HepG2 (cell line): ENCODE results near the gene PEPD. TPM values are rescaled to one million over a fixed set of nuclear protein-coding genes. Genes with fewer than 3 reads are reported as not detected.

Source experiments
- ATAC-seq: fragments of 200-7000 bp; cut with Tn5 transposase; 3 replicates; pipeline ENCODE4 v1.9.1; 2020; ENCODE audit warnings: mild to moderate bottlenecking, moderate library complexity
- BruUV-seq: library from RNA; stranded (reverse); fragments of 400-500 nt; replicated peaks from 2 replicates; lab custom pipeline; 2021; lab: Mats Ljungman, UMichigan
- CTCF ChIA-PET: fragments of 300-600 bp; formaldehyde crosslinking; extraction: SDS; loops from one replicate; lab custom pipeline; 2021; ENCODE audit warnings: low total read pairs, inconsistent platforms, low intra/inter-chr PET ratio; lab: Yijun Ruan, JAX
- POLR2A ChIA-PET: fragments of 350-600 bp; sonication (Branson Sonifier 250); formaldehyde crosslinking; loops from one replicate; lab custom pipeline; 2020; ENCODE audit warnings: antibody characterized with exemption, inconsistent platforms; lab: Yijun Ruan, JAX
- DNase-seq: peaks from one replicate; pipeline ENCODE4 v3.0.0-alpha.2; 2015; ENCODE audit warnings: low spot score
- FAIRE-seq: peaks from 3 replicates; lab custom pipeline; 2011; peaks lifted over from hg19 to GRCh38; lab: Jason Lieb, UNC
- H2AFZ ChIP-seq: one replicate; pipeline ENCODE4 v1.6.1; 2011; ENCODE audit warnings: low read length, inconsistent platforms
- H3K27ac ChIP-seq: fragments of 300-600 bp; 3 replicates; pipeline ENCODE4 v1.8.0; 2011; ENCODE audit warnings: mixed run types, mild to moderate bottlenecking, mixed read lengths, low read length, inconsistent platforms; ENCODE audit not compliant: insufficient read depth; ENCODE audit errors: extremely low read length
- H3K27me3 ChIP-seq, 2 experiments: fragments of 200-600 bp in 1 of 2; 2 replicates in 1 of 2; 3 replicates in 1 of 2; pipeline versions ENCODE4 v1.6.0 to v1.8.0; 2011; ENCODE audit warnings: low read length in 2 of 2, mild to moderate bottlenecking in 2 of 2, moderate library complexity in 2 of 2, inconsistent platforms in 1 of 2; ENCODE audit not compliant: insufficient read depth in 2 of 2, control insufficient read depth in 1 of 2
- H3K36me3 ChIP-seq, 2 experiments: fragments of 200-600 bp in 1 of 2; replicated peaks in 1 of 2; 2 replicates in 1 of 2; 3 replicates in 1 of 2; pipeline versions ENCODE4 v1.5.1 to v1.8.0; 2011; ENCODE audit warnings: low read length in 2 of 2, inconsistent platforms in 1 of 2; ENCODE audit not compliant: insufficient read depth in 2 of 2, control insufficient read depth in 1 of 2
- H3K4me1 ChIP-seq: 2 replicates; pipeline ENCODE4 v1.5.1; 2012; ENCODE audit warnings: low read length, inconsistent platforms; ENCODE audit not compliant: insufficient read depth
- H3K4me2 ChIP-seq: 2 replicates; pipeline ENCODE4 v1.6.0; 2011; ENCODE audit warnings: low read depth, low read length, inconsistent platforms
- H3K4me3 ChIP-seq, 3 experiments: fragments of 200-600 bp in 1 of 3; sonication (generic), shearing (Covaris generic) in 1 of 3; replicated peaks in 1 of 3; 2 replicates each; pipeline ENCODE4 v1.5.1; 2011 to 2016; ENCODE audit warnings: low read length in 3 of 3, inconsistent platforms in 2 of 3, low read depth in 2 of 3, mild to moderate bottlenecking in 2 of 3, control low read depth in 1 of 3, mixed read lengths in 1 of 3; ENCODE audit not compliant: insufficient read depth in 1 of 3
- H3K79me2 ChIP-seq: one replicate; pipeline ENCODE4 v1.6.1; 2011; ENCODE audit warnings: low read length, inconsistent platforms; ENCODE audit not compliant: insufficient read depth
- H3K9ac ChIP-seq: 2 replicates; pipeline ENCODE4 v1.6.0; 2011; ENCODE audit warnings: mild to moderate bottlenecking, low read depth, low read length, inconsistent platforms; ENCODE audit not compliant: insufficient read depth
- H3K9me3 ChIP-seq: 2 replicates; pipeline ENCODE4 v1.5.1; 2012; ENCODE audit warnings: mild to moderate bottlenecking, low read length
- H4K20me1 ChIP-seq: 2 replicates; pipeline ENCODE4 v1.6.0; 2011; ENCODE audit warnings: inconsistent platforms, mild to moderate bottlenecking, low read length, moderate library complexity; ENCODE audit not compliant: insufficient read depth
- CHD2 ChIP-seq: IDR thresholded peaks from 2 replicates; pipeline ENCODE4 v1.6.1; 2011; ENCODE audit warnings: low read depth, low read length, improper control_type of control experiment
- HDAC6 ChIP-seq: fragments of 200-600 bp; sonication (generic); IDR thresholded peaks from 2 replicates; pipeline ENCODE4 v1.7.0; 2017; ENCODE audit warnings: mild to moderate bottlenecking, antibody characterized with exemption, low read length, low read depth
- JUND ChIP-seq: sonication (generic); formaldehyde crosslinking; IDR thresholded peaks from 2 replicates; pipeline ENCODE4 v1.8.0; 2022; ENCODE audit warnings: mild to moderate bottlenecking, missing genetic modification reagents
- KLF6 ChIP-seq: IDR thresholded peaks from 2 replicates; pipeline ENCODE4 v1.8.0; 2016; ENCODE audit warnings: missing biosample characterization, missing genetic modification reagents
- NFKBIZ ChIP-seq: IDR thresholded peaks from 2 replicates; pipeline ENCODE4 v1.6.1; 2018; ENCODE audit warnings: missing genetic modification reagents, missing compliant biosample characterization
- RBM39 ChIP-seq: fragments of 200-400 bp; formaldehyde crosslinking; IDR thresholded peaks from one replicate; pipeline ENCODE4 v1.6.1; 2018; ENCODE audit warnings: antibody characterized with exemption, mild to moderate bottlenecking, low read depth, low read length; ENCODE audit not compliant: poor library complexity, severe bottlenecking
- SAP130 ChIP-seq: IDR thresholded peaks from 2 replicates; pipeline ENCODE4 v1.6.1; 2016; ENCODE audit warnings: low read depth
- SIX1 ChIP-seq: sonication (generic); formaldehyde crosslinking; IDR thresholded peaks from 2 replicates; pipeline ENCODE4 v1.4.0; 2020; ENCODE audit warnings: missing genetic modification reagents, borderline replicate concordance
- U2AF1 ChIP-seq: fragments of 200-400 bp; formaldehyde crosslinking; optimal IDR thresholded peaks from 2 replicates; pipeline ENCODE3; 2017; ENCODE audit warnings: mild to moderate bottlenecking, low read depth, low read length
- YY1 ChIP-seq: IDR thresholded peaks from 2 replicates; pipeline ENCODE4 v1.6.1; 2011; ENCODE audit warnings: low read length, low read depth, moderate library complexity, mild to moderate bottlenecking; ENCODE audit not compliant: insufficient read depth, insufficient replicate concordance
- ZBTB20 ChIP-seq: sonication (generic); formaldehyde crosslinking; IDR thresholded peaks from 2 replicates; pipeline ENCODE4 v1.8.1; 2023; ENCODE audit warnings: missing genetic modification reagents, low read depth, mild to moderate bottlenecking, borderline replicate concordance
- ZNF501 ChIP-seq: sonication (generic); formaldehyde crosslinking; IDR thresholded peaks from 2 replicates; pipeline ENCODE4 v1.5.1; 2020; ENCODE audit warnings: mild to moderate bottlenecking, moderate library complexity, missing genetic modification reagents
- ZNF557 ChIP-seq: sonication (generic); formaldehyde crosslinking; IDR thresholded peaks from 2 replicates; pipeline ENCODE4 v1.4.0; 2020; ENCODE audit warnings: missing genetic modification reagents
- ZNF883 ChIP-seq: sonication (generic); formaldehyde crosslinking; IDR thresholded peaks from 2 replicates; pipeline ENCODE4 v1.5.1; 2020; ENCODE audit warnings: mild to moderate bottlenecking, missing genetic modification reagents; ENCODE audit errors: not compliant biosample characterization
- WGBS: methylation state at CpG from one replicate; pipeline ENCODE4 v1.1.6; 2017; ENCODE audit warnings: low lambda C conversion rate; 5-methylcytosine and 5-hydroxymethylcytosine counted together
- in situ Hi-C: cut with HindIII; loops from 2 replicates; pipeline ENCODE4 v1.10.0; 2017; ENCODE audit warnings: low pct_unique_long_range_greater_than_20kb; ENCODE audit not compliant: extremely low pct_ligation_motif_present
- intact Hi-C: fragments of 100-400 bp; cut with micrococcal nuclease; formaldehyde crosslinking; loops from one replicate; pipeline ENCODE4 v1.10.0; 2022; ENCODE audit not compliant: unreplicated experiment
- polyA plus RNA-seq, 8 experiments: library from polyadenylated mRNA; depleted of rRNA in 3 of 8; stranded (reverse) in 7 of 8; unstranded in 1 of 8; fragments of >200 nt; fragmentation: Illumina TruSeq in 4 of 8; extraction: Trizol in 4 of 8; gene quantifications; 2 replicates each; pipeline versions ENCODE4 v1.2.1 to v1.2.3, GENCODE V29; 2011 to 2016; ENCODE audit warnings: low read depth in 4 of 8, missing spikeins in 1 of 8, mixed read lengths in 1 of 8; ENCODE audit not compliant: insufficient read depth in 1 of 8
- total RNA-seq, 5 experiments: library from RNA; depleted of rRNA; stranded (reverse); fragments of >200 nt; fragmentation: Illumina TruSeq; extraction: Trizol; gene quantifications; 2 replicates each; pipeline ENCODE4 v1.2.3, GENCODE V29; 2016; ENCODE audit warnings: low read depth in 1 of 5
- TF ChIP-seq, protein P1 (sequence below): sonication (generic); formaldehyde crosslinking; conservative IDR thresholded peaks from 2 replicates; pipeline ENCODE4 v1.8.1; 2023; ENCODE audit warnings: missing genetic modification reagents
- TF ChIP-seq, protein P2 (sequence below): sonication (generic); formaldehyde crosslinking; IDR thresholded peaks from 2 replicates; pipeline ENCODE4 v1.5.1; 2020; ENCODE audit warnings: missing genetic modification reagents, mild to moderate bottlenecking, borderline replicate concordance

Gene PEPD
- total and polyA plus RNA-seq, 2 of the 13 experiments (the other 11 are each of a cell fraction or from before 2014, with no cell fraction given) = 60.7 to 75.1 TPM

DNA sequence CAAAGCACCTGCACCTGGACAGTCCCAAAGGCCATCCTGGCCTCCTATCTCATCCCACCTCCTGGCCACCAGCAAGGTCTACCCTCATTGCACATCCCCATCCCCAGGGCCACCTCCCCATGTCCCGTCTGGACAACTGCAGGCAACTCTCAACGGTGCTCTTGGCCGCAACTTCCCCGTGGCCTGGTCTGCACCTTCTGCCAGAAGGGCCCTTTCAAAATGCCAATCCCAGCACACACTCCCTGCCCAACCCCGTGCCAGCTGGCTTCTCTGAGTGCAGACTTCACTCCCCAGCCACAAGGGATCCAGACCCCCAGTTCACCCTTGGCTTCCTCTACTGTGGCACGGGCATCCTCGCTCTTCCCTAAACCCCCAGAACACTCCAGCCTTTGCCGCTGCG is 8.2 kb downstream of the PEPD start:
- H3K4me2 ChIP-seq = no peak overlapping the region
- ChIA-PET POLR2A (no interaction called here), CTCF (no interaction called here)
- H3K27ac ChIP-seq = no peak overlapping the region
- H3K4me3 ChIP-seq = no peak overlapping the region
- no peaks in the 10 kb centered on the region; the same call in 1 of the 2 replicates for H4K20me1 ChIP-seq
- no peaks in the 10 kb centered on the region for H3K4me1 ChIP-seq
- H3K36me3 ChIP-seq = peaks cover 11 to 16% of the 10 kb centered on the region in 2 experiments; a peak in 4 of 5 replicates
- no peak overlapping the region for H3K9ac ChIP-seq
- peaks cover 31% of the 10 kb centered on the region for H3K79me2 ChIP-seq
- in situ Hi-C loops = no loop called here
- intact Hi-C loops = no loop called here
- WGBS = 96% methylated on average over 8 of the region's 9 CpGs
- FAIRE-seq (no peak), DNase-seq (no peak), ATAC-seq (no peak)
- no TSS peak for BruUV-seq
- no peaks in the 10 kb centered on the region for H3K27me3 ChIP-seq
- TF ChIP-seq SIX1 (no peak), KLF6 (CRISPR knock-in tag) (no peak), U2AF1 (no peak), SAP130 (CRISPR knock-in tag) (no peak), NFKBIZ (CRISPR knock-in tag) (no peak), ZNF883 (CRISPR knock-in tag) (no peak), JUND (no peak), YY1 (no peak)
- H3K9me3 ChIP-seq = no peaks in the 10 kb centered on the region
- H2AFZ ChIP-seq = no peak overlapping the region

DNA sequence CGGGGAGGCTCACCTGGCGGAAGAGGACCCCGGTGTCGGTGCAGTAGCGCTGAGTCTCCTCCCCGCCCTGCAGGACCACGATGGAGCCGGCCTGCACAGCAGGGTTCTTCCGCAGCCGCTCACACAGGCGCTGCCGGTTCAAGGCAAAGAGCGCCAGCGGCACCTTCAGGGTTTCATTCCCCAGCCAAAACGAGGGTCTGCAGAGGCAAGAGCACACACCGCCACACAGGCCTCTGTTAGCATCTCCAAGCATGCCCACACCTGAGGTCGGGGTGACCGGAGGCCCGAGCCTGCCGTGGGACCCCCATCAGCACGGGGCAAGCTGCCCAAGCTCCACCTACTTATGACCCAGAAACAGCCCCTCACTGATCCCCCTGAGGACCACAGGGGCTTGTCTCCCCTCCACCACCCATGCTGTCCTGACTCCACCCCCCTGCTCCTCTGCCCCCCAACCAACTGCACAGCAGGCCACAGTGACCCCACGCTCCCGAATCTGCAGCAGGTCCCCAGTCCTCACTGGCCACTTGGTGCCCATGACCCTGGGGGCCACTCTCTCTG is 8.9 kb downstream of the PEPD start:
- no peaks in the 10 kb centered on the region for H3K9me3 ChIP-seq
- no peak for TF ChIP-seq RBM39
- TF ChIP-seq ZNF501 (CRISPR knock-in tag) = no peak
- no peak for TF ChIP-seq CHD2
- no peak for TF ChIP-seq HDAC6
- no peak for TF ChIP-seq ZNF557
- TF ChIP-seq, protein P1, sequence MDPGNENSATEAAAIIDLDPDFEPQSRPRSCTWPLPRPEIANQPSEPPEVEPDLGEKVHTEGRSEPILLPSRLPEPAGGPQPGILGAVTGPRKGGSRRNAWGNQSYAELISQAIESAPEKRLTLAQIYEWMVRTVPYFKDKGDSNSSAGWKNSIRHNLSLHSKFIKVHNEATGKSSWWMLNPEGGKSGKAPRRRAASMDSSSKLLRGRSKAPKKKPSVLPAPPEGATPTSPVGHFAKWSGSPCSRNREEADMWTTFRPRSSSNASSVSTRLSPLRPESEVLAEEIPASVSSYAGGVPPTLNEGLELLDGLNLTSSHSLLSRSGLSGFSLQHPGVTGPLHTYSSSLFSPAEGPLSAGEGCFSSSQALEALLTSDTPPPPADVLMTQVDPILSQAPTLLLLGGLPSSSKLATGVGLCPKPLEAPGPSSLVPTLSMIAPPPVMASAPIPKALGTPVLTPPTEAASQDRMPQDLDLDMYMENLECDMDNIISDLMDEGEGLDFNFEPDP (CRISPR knock-in tag) = no peak
- no peak for TF ChIP-seq ZBTB20
- TF ChIP-seq, protein P2, sequence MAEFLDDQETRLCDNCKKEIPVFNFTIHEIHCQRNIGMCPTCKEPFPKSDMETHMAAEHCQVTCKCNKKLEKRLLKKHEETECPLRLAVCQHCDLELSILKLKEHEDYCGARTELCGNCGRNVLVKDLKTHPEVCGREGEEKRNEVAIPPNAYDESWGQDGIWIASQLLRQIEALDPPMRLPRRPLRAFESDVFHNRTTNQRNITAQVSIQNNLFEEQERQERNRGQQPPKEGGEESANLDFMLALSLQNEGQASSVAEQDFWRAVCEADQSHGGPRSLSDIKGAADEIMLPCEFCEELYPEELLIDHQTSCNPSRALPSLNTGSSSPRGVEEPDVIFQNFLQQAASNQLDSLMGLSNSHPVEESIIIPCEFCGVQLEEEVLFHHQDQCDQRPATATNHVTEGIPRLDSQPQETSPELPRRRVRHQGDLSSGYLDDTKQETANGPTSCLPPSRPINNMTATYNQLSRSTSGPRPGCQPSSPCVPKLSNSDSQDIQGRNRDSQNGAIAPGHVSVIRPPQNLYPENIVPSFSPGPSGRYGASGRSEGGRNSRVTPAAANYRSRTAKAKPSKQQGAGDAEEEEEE (CRISPR knock-in tag) = no peak
- TF ChIP-seq, all 625 proteins: peak for 0
- BruUV-seq = no TSS peak
- in situ Hi-C loops (no loop called here), intact Hi-C loops (no loop called here)
- Histone ChIP-seq H3K27me3 (no peaks in the 10 kb centered on the region), H3K79me2 (peaks cover 31% of the 10 kb centered on the region), H3K36me3 (peaks cover 11 to 16% of the 10 kb centered on the region in 2 experiments; a peak in 4 of 5 replicates), H3K27ac (no peak overlapping the region), H3K4me2 (no peak overlapping the region), H4K20me1 (no peaks in the 10 kb centered on the region; the same call in 1 of the 2 replicates), H3K9ac (no peak overlapping the region), H3K4me1 (no peaks in the 10 kb centered on the region), H3K4me3 (no peak overlapping the region), H2AFZ (no peak overlapping the region)
- WGBS = 100% methylated on average over 3 of the region's 23 CpGs
- no peak for DNase-seq
- no peak for FAIRE-seq
- POLR2A ChIA-PET = no interaction called here
- no peak for ATAC-seq
- CTCF ChIA-PET = no interaction called here
